HG03469 (cell line): ENCODE data around the gene EFNA5.

ENCODE experiments used
- ATAC-seq: cut with Tn5 transposase; IDR thresholded peaks from one replicate; pipeline ENCODE4 v1.9.1; 2021; ENCODE audit warnings: mild to moderate bottlenecking, moderate library complexity, moderate number of reproducible peaks; ENCODE audit not compliant: unreplicated experiment

EFNA5 gene

DNA sequence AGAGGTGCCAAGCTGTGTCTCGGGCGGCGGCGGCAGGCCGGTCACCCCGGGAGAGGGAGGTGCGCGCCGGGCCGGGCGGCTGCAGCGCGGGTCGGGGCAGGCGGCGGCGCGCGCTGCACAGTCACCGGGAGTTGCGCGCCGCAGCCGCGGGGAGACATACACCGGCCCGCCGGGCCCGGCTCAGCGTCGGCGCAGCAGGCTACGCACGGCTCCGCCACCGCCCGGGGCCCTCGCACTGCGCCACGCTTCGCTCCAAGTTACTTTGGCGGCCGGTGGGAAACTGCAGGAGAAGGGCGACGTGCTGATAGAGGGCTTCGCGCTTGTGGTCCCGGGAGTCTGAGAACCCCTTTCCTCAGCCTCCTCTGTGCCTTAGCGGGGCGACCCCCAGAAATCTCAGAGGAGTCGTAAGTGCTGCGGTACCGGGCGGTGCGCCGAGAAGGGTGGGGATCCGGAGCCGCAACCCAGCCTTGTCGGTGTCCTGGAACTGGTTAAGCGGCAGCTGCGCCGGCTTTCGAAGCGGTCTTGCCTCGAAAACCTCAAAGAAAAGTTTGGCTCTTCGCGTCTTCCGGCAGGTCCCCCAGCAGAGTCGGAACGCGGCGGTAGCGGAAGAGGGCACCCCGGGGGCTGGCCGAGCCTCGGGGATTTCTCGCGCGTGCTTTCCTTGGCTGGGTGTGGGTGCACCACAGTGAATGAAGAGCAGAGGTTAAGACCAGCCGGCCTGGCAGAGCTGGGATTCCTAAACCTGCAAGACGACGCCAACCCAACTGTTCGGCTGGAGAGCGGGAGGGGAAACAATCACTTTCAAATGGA is at the start of gene EFNA5:
Gene EFNA5 (minus strand): TSS at position 6 of the 810 bp plus-strand sequence.
- no peak for ATAC-seq

DNA sequence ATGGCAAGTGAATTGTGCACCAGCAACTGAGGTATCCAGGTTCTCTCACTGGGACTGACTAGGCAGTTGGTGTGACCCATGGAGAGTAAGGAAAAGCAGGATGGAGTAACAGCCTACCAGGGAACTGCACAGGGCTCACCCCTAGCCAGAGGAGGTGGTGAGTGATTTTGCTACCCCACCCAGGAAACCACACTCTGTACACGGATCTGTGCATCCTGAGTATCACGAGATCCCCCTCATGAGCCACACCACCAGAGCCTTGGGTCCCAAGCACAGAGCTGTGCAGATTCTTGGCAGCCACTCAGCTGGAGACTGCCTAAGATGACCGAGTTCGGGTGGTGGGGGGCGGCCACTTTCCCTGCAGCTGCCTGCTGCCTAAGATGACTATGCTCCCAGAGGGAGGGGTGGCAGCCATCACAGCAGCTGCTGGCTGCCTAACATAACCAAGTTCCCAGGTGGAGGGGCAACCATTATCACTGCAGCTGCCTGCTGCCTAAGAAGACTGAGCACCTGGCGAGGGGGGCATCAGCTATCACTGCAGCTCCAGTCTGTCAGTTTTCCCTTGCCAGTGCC is 48.4 kb upstream of the EFNA5 start:
- ATAC-seq: no peak

DNA sequence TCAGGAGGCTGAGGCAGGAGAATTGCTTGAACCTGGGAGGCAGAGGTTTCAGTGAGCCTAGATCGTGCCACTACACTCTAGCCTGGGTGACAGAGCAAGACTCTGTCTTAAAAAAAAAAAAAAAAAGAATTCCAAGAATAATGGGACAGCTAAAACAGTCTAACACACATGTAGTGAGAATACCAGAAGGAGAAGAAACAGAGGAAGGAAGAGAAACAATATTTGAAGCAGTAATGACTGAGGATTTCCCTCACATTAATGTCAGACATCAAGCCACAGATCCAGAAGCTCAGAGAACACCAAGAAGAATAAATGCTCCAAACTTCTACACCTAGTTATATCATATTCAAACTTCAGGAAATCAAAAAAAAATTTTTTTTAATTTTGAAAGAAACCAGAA is 47.1 kb upstream of the EFNA5 start:
- ATAC-seq: no peak

DNA sequence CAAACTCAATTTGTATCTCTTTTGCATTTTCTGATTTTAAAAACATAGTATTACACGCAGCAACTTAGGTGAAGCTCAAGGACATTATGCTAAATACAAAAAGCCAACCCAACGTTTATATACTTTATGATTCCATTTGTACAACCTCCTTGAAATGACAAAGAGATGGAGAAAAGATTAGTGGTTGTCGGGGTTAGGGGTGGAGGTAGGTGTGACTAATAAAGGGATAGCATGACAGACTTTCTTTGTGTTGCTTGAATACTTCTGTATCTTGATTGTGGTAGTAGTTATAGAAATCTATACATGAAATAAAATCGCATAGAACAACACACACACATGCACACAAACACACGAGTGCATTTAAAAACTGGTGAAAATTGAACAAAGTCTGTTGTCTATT is 42.5 kb upstream of the EFNA5 start:
- no peak for ATAC-seq

DNA sequence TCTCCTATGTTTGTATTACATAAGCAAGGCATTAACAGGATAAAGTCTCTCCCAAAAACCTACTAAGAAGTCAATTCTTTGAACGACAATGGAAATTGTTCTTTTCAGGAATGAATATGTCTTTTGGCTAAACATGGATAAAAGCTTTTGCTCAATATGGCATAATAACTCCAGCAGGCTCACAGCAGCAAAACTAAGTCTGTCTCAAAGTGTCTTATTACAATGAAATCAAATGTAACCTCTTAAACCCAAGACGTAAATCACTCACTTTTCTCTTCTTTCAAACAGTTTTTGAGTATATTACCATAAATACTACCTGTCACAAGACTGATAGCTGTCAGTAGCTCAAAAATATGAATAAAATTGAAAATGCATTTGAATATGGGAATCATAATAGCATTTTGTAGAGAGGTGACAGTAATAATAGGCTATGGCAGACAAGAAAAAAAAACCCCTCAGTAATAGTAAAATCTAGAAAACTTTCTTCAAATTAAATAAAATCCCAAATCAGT is 41.7 kb upstream of the EFNA5 start:
- no peak for ATAC-seq

DNA sequence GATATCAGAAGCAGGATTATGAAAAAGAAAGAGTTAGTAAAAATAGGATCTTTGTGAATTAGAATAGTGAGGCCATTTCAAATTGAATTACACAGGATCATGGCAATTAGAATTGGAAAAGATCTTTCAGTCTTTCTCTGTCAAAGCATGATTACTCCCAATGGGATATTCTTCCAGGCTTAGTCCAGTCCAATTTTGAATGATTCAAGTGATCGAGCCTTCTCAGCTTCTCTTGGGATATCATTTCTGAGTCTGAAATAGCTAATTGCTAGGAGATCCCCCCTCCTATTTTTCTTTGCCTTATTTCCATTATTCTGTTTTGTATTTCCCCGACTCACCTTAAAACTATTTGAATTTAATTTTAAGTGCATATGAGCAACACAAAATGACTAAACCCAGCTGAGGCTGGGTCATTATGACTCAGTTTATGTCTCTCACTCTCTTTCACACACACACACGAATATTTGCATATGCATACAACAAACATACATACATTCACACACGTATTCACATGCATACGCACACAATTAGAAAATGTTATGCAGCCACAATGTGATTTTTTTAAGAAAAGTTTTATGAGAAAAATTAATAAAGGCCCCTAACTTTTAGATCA is 34.8 kb upstream of the EFNA5 start:
- no peak for ATAC-seq

DNA sequence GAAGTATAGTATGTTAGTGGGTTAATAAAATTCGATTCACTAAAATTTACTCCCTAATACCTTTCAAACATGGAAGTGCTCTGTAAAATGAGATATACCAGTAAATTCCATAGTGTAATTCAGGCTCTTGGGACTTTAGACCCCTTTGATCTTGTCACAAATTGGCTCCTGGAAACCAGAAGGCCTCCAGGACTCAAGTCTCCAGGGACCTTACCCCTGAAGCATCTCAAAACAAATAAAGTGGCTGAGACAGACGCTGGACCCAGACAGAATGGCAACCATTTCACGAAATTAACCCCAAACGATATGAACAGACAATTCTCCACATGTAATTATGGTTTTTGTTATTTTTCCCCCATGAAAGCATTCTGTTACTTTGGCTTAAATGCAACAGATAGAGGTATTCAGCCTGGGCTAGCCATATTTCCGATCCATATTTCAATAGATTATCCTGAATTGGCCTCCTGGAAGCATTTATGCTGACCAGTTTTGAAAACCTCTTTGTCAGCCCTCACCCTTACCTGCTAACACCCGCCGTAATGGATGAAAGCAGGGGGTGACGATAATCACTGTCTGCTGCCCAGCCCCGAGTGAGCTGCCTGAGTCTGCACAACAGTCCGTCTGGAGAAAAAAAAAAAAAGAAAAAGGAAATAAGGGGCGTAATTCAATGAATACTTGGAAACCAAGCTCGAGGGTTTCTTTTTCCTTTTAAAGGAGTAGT is 34.1 kb upstream of the EFNA5 start:
- ATAC-seq: no peak

DNA sequence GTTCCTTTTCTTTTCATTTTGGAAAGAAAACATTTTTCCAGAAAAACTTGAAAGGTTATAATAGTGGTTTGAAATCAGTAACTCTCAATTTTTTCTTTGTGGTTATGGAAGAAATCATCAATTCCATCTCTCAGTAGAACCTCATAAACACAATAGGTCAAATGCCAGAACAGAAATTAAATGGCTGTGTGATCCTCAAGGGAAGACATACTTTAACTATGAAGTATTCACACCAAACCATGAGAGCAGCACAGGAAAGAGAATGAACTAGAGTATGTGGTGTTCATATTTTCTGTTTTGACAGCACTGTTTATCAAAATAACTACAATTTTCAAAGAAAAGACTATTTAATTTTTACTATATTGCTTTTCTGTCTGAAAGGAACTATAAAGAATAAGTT is 29.7 kb upstream of the EFNA5 start:
- no peak for ATAC-seq

DNA sequence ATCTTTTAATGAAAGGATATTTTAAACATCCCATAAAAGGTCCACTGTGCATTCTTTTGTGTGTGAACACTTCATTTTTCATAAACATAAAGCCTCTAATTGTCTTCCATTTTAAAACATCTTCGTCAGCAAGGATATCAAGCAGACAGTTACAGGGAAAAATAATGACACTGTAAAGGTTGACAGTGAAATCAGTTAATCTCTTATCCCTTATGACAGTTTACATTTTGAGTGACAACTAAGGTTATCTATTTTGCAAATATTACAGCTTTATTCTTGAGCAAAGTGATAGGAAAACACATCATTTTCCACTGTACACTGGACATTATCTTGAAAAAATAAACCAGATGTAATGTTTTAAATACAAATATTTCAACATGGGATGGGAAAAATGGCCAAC is 28.7 kb upstream of the EFNA5 start:
- ATAC-seq: no peak

DNA sequence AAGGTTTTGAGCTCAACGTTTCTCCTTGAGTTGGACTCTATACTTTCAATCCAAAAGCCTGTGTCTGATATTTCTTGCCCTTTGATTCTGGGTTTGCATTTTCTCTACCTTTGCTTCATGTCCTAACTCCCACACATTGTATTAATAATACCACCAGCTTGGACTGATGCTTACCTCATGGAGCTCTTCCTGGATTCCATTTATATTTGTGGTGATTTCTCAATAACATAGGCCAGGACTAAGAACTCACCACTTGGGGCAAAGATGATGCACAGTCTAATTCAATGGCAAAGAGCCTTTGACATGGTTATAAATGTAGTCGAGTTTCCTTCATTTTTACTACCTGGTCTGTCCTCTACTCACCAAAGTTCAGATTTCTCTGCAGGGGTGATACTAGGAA is 27.5 kb upstream of the EFNA5 start:
- no peak for ATAC-seq

DNA sequence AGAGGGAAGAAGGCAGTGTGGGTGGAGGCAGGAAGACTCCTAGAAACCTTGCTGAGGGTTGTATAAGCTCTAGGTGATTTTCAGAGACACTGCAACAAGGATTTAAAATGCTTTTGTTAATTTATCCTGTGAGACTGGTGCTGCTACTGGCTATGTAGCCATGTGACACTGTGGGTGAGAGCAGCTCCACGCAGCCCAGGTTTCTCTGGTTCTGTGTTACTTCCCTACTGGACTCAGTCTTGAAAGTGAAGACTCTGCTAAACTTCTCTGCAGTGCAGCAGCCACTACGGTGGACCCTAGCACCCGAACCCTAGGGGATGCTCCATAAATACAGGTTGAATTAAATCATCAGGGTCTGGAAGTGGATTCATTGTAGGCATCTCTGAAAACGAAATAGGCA is 25.8 kb upstream of the EFNA5 start:
- ATAC-seq: no peak

DNA sequence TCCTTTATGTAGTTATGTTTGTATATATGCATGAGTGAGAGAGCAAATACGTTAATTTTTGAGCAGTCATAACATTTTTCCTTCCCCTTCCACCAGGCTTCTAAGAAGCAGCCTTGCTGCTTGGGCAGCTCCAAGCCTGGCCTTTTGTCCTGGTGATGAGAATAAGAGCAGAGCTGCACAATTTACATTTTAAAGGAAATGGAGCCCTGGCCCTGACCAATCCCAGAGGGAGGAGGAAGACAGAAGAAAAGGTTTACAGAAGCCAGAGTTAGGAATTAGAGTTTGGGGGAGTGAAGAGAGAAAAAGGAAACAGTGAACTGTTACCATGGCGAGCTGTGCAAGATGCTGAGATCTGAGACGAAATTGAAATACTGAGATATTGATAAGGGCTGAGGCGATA is 25.3 kb upstream of the EFNA5 start:
- no peak for ATAC-seq

DNA sequence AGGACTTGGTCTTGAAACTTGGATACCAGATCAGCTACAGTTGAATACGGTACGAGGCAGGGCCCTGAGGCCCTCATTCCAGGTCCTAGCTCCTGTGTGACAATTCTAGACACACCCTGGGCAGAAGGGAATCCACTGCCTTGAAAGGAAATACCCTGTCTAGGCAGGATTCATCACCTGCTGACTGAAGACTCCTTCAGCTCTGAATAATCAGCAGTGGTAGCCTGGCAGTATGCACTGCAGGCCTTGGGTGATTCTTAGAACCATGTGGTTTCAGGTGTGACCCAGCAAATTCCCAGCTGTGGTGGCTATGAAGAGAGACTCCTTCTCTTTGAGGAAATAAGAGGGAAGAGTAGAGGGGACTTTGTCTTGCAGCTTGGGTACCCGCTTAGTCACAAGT is 17.2 kb upstream of the EFNA5 start:
- no peak for ATAC-seq

DNA sequence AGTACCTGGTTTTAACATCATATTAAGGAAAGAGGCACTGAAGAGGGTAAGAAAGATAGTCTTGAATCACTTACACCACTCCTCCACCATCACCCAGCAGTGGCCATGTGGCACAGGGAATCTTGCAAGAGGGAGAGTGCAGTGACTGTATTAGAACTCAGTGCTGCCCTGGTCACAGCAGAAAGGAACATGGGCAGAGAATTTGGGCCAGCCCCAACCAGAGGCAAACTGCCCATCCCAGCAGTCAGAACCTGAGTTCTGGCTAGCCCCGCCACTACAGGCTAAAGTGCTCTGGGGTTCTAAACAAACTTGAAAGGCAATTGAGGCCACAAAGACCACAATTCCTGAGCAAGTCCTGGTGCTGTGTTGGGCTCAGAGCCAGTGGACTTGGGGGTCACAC is 16.7 kb upstream of the EFNA5 start:
- ATAC-seq: no peak

DNA sequence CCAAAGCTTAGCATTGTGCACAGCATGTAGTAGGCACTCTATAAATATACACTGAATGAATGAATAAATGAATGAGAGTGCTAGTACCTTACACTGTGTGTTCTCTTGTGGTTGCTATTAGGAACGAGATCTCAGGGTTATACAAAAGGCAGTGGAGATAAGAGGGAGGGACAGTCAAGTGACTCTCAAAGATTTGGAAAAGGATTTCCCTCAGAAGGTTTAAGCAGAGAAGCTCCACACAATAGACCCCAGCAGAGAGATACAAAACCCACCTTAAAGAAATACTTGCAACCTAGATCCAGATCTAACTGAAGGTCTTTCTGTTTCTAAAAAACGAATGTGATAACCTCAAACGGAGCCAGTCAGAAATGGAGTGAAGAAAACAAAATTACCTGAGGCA is 11.8 kb upstream of the EFNA5 start:
- ATAC-seq: no peak

DNA sequence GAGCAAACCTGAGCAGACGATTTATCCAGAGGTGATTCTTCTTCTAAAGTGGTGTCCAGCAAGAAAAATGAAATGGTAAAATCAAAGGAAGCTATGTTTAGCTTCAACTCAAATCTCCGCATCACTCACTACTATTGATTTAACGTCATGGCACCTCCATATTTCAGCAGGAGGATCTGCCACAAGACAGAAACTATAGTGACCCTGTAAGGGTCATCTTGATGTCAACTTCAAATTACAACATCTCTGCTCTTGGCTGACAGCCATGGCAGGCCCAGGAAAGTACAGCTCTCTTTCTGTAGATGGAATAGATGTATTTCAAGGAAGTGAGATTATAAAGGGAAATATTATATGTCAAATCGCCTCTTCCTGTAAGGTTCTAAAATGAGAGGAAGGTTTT is 10.1 kb upstream of the EFNA5 start:
- ATAC-seq: no peak

DNA sequence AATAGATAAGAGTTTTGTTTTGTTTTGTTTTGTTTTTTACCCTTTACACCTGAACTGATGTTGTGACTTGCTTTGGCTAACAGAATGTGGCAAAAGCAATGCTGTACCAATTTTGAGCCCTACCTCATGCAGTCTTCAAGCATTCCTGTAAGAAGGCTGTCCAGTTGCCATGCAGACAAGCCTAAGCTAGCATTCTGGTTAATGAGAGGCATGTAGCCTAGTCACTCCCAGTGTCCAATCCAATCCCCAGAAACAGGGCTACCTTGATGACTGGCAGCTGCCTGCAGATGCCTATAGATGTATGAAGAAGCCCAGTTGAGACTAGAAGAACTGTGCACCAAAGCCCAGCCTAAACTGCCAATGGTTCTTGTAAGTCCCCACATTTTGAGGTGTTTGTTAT is 9.4 kb upstream of the EFNA5 start:
- ATAC-seq: no peak

DNA sequence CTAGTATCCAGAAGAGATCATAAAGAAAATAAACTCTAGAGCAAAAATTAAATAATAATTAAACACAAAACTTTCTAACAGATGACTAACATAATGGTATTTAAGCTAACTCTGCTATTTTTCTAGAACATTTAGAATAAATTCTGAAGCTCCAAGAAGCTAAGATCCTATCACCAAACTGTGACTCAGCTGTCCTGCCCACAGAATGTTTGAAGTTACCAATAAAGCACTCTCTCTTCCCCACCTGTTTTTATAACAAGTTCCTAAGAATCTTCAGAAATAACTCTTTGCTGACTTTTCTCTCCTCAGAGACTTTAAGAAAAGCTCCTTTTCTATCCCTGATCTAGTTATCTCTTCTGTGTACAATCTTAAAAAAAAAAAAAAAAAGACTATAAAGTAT is 6.0 kb upstream of the EFNA5 start:
- ATAC-seq: no peak

DNA sequence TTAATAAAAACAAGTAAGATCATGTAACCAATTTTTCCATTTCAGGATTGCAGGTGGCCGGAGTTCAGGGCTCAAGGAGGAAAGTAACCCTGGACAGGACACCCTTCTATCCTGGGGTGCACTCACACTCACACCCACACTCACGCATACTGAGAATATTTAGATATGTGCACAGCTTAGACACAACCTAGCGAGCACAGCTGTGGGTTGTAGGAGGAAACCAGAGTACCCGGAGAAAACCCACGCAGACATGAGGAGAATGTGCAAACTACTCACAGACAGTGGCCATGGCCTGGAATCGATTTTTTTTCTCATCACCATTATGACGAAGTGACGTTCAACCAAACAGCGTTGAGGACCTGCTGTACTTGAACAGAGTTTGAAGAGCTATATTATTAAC is 4.5 kb upstream of the EFNA5 start:
- no peak for ATAC-seq

DNA sequence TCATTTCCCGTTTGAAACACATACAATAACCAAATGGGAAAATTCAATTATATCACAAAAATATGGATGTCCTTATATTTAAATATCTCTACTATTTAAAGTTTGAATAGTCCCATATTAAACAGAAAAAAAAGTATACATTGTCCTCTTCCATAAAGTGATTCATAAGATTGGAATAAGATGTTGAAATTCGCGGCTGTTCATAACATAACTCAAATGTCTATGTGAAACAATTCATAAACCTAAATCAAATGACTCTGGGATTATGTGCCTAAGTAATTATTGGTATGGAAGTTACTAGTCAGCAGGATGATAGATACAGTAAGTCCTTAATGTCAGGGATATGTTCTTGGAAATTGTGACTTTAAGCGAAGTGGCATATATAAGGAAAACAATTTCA is 3.9 kb upstream of the EFNA5 start:
- ATAC-seq: no peak

DNA sequence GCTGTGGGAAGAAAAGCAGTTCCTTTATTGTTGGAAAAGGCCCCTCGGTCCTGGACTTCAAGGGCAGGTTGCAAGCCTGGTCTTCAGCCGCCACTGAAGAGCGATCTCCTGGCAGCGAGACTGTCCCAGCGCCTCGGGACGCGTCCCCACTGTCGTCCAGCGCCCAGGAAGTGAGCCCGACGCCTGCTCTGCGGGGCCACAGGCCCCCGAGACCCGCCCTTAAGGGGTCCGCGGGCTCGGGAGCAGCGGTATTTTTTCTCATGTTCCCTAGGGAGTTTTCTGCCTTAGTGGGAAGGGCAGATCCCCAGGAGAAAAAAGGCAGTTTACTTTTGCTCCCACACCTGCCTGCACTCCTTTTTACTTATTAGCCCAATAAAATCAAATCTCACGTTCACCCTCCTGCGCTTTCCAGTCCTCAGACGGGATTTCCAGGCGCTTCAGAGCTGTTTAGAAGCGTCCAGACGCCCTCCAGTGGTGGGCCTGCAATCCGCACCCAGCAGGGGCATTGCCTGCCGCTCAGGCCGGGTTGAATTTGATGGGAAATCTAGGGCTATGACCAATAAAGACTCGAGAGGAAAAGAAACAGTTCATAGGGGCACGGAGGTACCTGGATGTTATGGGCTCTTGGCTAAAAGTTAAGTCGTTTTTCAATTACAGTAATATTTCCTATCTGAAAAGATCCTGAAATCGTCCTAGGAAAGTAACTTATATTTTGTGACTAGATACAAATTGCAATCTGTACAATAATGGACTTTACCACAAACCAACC is 2.8 kb upstream of the EFNA5 start:
- ATAC-seq: peak; percentile 81
